HepG2 (cell line): Measurements from ENCODE around the gene CCDC201. TPM values are rescaled to one million over a fixed set of nuclear protein-coding genes. Genes with fewer than 3 reads are reported as not detected.

Experiments
- BATF2 ChIP-seq: sonication (generic); formaldehyde crosslinking; IDR thresholded peaks from 2 replicates; pipeline ENCODE4 v1.8.0; 2022; ENCODE audit warnings: mild to moderate bottlenecking, missing genetic modification reagents, moderate library complexity
- CC2D1A ChIP-seq: sonication (generic); formaldehyde crosslinking; IDR thresholded peaks from 2 replicates; pipeline ENCODE4 v1.8.1; 2023; ENCODE audit warnings: mild to moderate bottlenecking, missing genetic modification reagents
- EED ChIP-seq: sonication (generic); formaldehyde crosslinking; IDR thresholded peaks from 2 replicates; pipeline ENCODE4 v1.5.0; 2020; ENCODE audit warnings: mild to moderate bottlenecking, missing genetic modification reagents
- ELF1 ChIP-seq: sonication (generic); formaldehyde crosslinking; IDR thresholded peaks from 2 replicates; pipeline ENCODE4 v1.4.0; 2020; ENCODE audit warnings: missing genetic modification reagents
- ELF4 ChIP-seq: sonication (generic); formaldehyde crosslinking; IDR thresholded peaks from 2 replicates; pipeline ENCODE4 v1.5.0; 2020; ENCODE audit warnings: missing genetic modification reagents, mild to moderate bottlenecking, moderate library complexity, borderline replicate concordance
- HOXA7 ChIP-seq: sonication (generic); formaldehyde crosslinking; IDR thresholded peaks from 2 replicates; pipeline ENCODE4 v1.8.1; 2022; ENCODE audit warnings: mild to moderate bottlenecking, missing genetic modification reagents, moderate library complexity
- MED1 ChIP-seq: sonication (generic); formaldehyde crosslinking; IDR thresholded peaks from 2 replicates; pipeline ENCODE4 v1.4.0; 2020; ENCODE audit warnings: missing genetic modification reagents
- NCOA5 ChIP-seq: sonication (generic); formaldehyde crosslinking; IDR thresholded peaks from 2 replicates; pipeline ENCODE4 v1.4.0; 2020; ENCODE audit warnings: missing genetic modification reagents
- NRL ChIP-seq: sonication (generic); formaldehyde crosslinking; IDR thresholded peaks from 2 replicates; pipeline ENCODE4 v1.5.0; 2020; ENCODE audit warnings: missing genetic modification reagents, mild to moderate bottlenecking, moderate library complexity, borderline replicate concordance
- RARA ChIP-seq: IDR thresholded peaks from 2 replicates; pipeline ENCODE4 v1.6.1; 2016; ENCODE audit warnings: missing genetic modification reagents, missing compliant biosample characterization
- SAFB2 ChIP-seq: sonication (generic); formaldehyde crosslinking; IDR thresholded peaks from 2 replicates; pipeline ENCODE4 v1.5.1; 2020; ENCODE audit warnings: missing genetic modification reagents, low read depth, mild to moderate bottlenecking, borderline replicate concordance
- SMAD3 ChIP-seq: sonication (generic); formaldehyde crosslinking; IDR thresholded peaks from 2 replicates; pipeline ENCODE4 v1.4.0; 2020; ENCODE audit warnings: missing genetic modification reagents
- TBX2 ChIP-seq: sonication (generic); formaldehyde crosslinking; IDR thresholded peaks from 2 replicates; pipeline ENCODE4 v1.5.0; 2020; ENCODE audit warnings: missing genetic modification reagents, mild to moderate bottlenecking, borderline replicate concordance
- TFE3 ChIP-seq: IDR thresholded peaks from 2 replicates; pipeline ENCODE4 v1.6.1; 2016
- ZBTB33 ChIP-seq: sonication (generic); formaldehyde crosslinking; IDR thresholded peaks from 2 replicates; pipeline ENCODE4 v1.4.0; 2020; ENCODE audit warnings: missing genetic modification reagents
- ZBTB42 ChIP-seq: sonication (generic); formaldehyde crosslinking; IDR thresholded peaks from 2 replicates; pipeline ENCODE4 v1.5.0; 2020; ENCODE audit warnings: mild to moderate bottlenecking, missing genetic modification reagents
- ZBTB7A ChIP-seq: sonication (generic); formaldehyde crosslinking; IDR thresholded peaks from 2 replicates; pipeline ENCODE4 v1.8.0; 2022; ENCODE audit warnings: mild to moderate bottlenecking, missing genetic modification reagents
- ZMYM3 ChIP-seq: sonication (generic); formaldehyde crosslinking; IDR thresholded peaks from 2 replicates; pipeline ENCODE4 v1.5.1; 2020; ENCODE audit warnings: mild to moderate bottlenecking, missing genetic modification reagents
- ZNF260 ChIP-seq: sonication (generic); formaldehyde crosslinking; IDR thresholded peaks from 2 replicates; pipeline ENCODE4 v1.4.0; 2020; ENCODE audit warnings: missing genetic modification reagents, low read depth, mild to moderate bottlenecking, borderline replicate concordance
- ZNF275 ChIP-seq: sonication (generic); formaldehyde crosslinking; IDR thresholded peaks from 2 replicates; pipeline ENCODE4 v1.8.0; 2022; ENCODE audit warnings: missing genetic modification reagents, mild to moderate bottlenecking, inconsistent platforms, borderline replicate concordance
- ZNF317 ChIP-seq: sonication (generic); formaldehyde crosslinking; IDR thresholded peaks from 2 replicates; pipeline ENCODE4 v1.5.0; 2020; ENCODE audit warnings: mild to moderate bottlenecking, missing genetic modification reagents
- ZNF414 ChIP-seq: sonication (generic); formaldehyde crosslinking; IDR thresholded peaks from 2 replicates; pipeline ENCODE4 v1.5.0; 2020; ENCODE audit warnings: missing genetic modification reagents
- ZNF816 ChIP-seq: sonication (generic); formaldehyde crosslinking; IDR thresholded peaks from 2 replicates; pipeline ENCODE4 v1.8.0; 2022; ENCODE audit warnings: missing genetic modification reagents, mild to moderate bottlenecking, borderline replicate concordance
- ZSCAN20 ChIP-seq: sonication (generic); formaldehyde crosslinking; IDR thresholded peaks from 2 replicates; pipeline ENCODE4 v1.4.0; 2020; ENCODE audit warnings: missing genetic modification reagents, mild to moderate bottlenecking, borderline replicate concordance
- polyA plus RNA-seq, 8 experiments: library from polyadenylated mRNA; depleted of rRNA in 3 of 8; stranded (reverse) in 7 of 8; unstranded in 1 of 8; fragments of >200 nt; fragmentation: Illumina TruSeq in 4 of 8; extraction: Trizol in 4 of 8; gene quantifications; 2 replicates each; pipeline versions ENCODE4 v1.2.1 to v1.2.3, GENCODE V29; 2011 to 2016; ENCODE audit warnings: low read depth in 4 of 8, missing spikeins in 1 of 8, mixed read lengths in 1 of 8; ENCODE audit not compliant: insufficient read depth in 1 of 8
- total RNA-seq, 5 experiments: library from RNA; depleted of rRNA; stranded (reverse); fragments of >200 nt; fragmentation: Illumina TruSeq; extraction: Trizol; gene quantifications; 2 replicates each; pipeline ENCODE4 v1.2.3, GENCODE V29; 2016; ENCODE audit warnings: low read depth in 1 of 5

Gene CCDC201
- total and polyA plus RNA-seq, 2 of the 13 experiments (the other 11 are each of a cell fraction or from before 2014, with no cell fraction given) = 0.92 TPM; not detected in 1

- TF ChIP-seq CC2D1A (CRISPR knock-in tag) (no peak), ZNF317 (no peak), BATF2 (peak; percentile 4; the same call in 1 of the 2 replicates), ELF1 (peak; percentile 41; the same call in 1 of the 2 replicates), SAFB2 (CRISPR knock-in tag) (peak; percentile 2; the same call in 1 of the 2 replicates), TBX2 (CRISPR knock-in tag) (0 out of 2 replicates have a peak, but pooled peaks have one; percentile 14), ZBTB33 (CRISPR knock-in tag) (peak; percentile 15; the same call in 1 of the 2 replicates), MED1 (CRISPR knock-in tag) (peak; percentile 4; the same call in 1 of the 2 replicates), NRL (CRISPR knock-in tag) (0 out of 2 replicates have a peak, but pooled peaks have one; percentile 14), EED (CRISPR knock-in tag) (no peak; the same call in 1 of the 2 replicates), ZMYM3 (CRISPR knock-in tag) (peak; percentile 28; the same call in 1 of the 2 replicates), ZNF414 (CRISPR knock-in tag) (peak; percentile 71), TFE3 (CRISPR knock-in tag) (peak; percentile 40; the same call in 1 of the 2 replicates), ZNF816 (CRISPR knock-in tag) (peak; percentile 88; the same call in 1 of the 2 replicates), RARA (CRISPR knock-in tag) (no peak), HOXA7 (CRISPR knock-in tag) (peak; percentile 36; the same call in 1 of the 2 replicates), NCOA5 (CRISPR knock-in tag) (peak; percentile 94; the same call in 1 of the 2 replicates), ZNF275 (no peak), ZBTB42 (CRISPR knock-in tag) (no peak), ZNF260 (CRISPR knock-in tag) (no peak), ZBTB7A (peak; percentile 30), SMAD3 (peak; percentile 29; the same call in 1 of the 2 replicates), ELF4 (CRISPR knock-in tag) (no peak), ZSCAN20 (CRISPR knock-in tag) (no peak)
Observed at GRCh38 chr7:45893996-45894664, 21.2 kb upstream of the CCDC201 start (continued).
